Spleen (tissue), 11 donors: ENCODE results near the gene CD83. TPM values are rescaled to one million over a fixed set of nuclear protein-coding genes. Genes with fewer than 3 reads are reported as not detected.

ENCODE experiments used
- DNase-seq: peaks from one replicate; pipeline ENCODE4 v3.0.0-alpha.2; 2020
- H3K27ac ChIP-seq, 8 donors: fragments of 200-600 bp; sonication (generic) in 7 of 8; 1 replicate in 4 of 8; 2 replicates in 4 of 8; pipeline versions ENCODE4 v1.5.0 to v1.8.0; 2016 to 2021; ENCODE audit warnings: inconsistent platforms in 4 of 8, mild to moderate bottlenecking in 4 of 8, moderate library complexity in 1 of 8
- H3K27me3 ChIP-seq, 7 donors: fragments of 200-600 bp; sonication (generic) in 6 of 7; replicated peaks in 1 of 7; 1 replicate in 4 of 7; 2 replicates in 3 of 7; pipeline versions ENCODE4 v1.5.0 to v1.8.0; 2016 to 2021; ENCODE audit warnings: inconsistent platforms in 3 of 7, mild to moderate bottlenecking in 1 of 7
- H3K36me3 ChIP-seq, 6 donors: fragments of 200-600 bp; sonication (generic) in 5 of 6; 1 replicate in 4 of 6; 2 replicates in 2 of 6; pipeline versions ENCODE4 v1.5.0 to v1.8.0; 2016 to 2021; ENCODE audit warnings: inconsistent platforms in 2 of 6
- H3K4me1 ChIP-seq, 6 donors: fragments of 200-600 bp; sonication (generic) in 5 of 6; 1 replicate in 3 of 6; 2 replicates in 3 of 6; pipeline versions ENCODE4 v1.5.0 to v1.8.0; 2016 to 2021; ENCODE audit warnings: inconsistent platforms in 3 of 6
- H3K4me3 ChIP-seq, 8 donors: fragments of 200-600 bp; sonication (generic) in 7 of 8; 1 replicate in 4 of 8; 2 replicates in 4 of 8; pipeline versions ENCODE4 v1.5.0 to v1.8.0; 2016 to 2021; ENCODE audit warnings: inconsistent platforms in 4 of 8, mild to moderate bottlenecking in 4 of 8, moderate library complexity in 2 of 8
- H3K9me3 ChIP-seq, 8 donors: fragments of 200-600 bp; sonication (generic) in 7 of 8; 1 replicate in 4 of 8; 2 replicates in 4 of 8; pipeline versions ENCODE4 v1.5.0 to v1.8.0; 2016 to 2021; ENCODE audit warnings: inconsistent platforms in 4 of 8
- CTCF ChIP-seq, 11 experiments: fragments of 200-600 bp in 7 of 11; fragments of 450-650 bp in 4 of 11; sonication (generic) in 4 of 11; IDR thresholded peaks in 8 of 11; conservative IDR thresholded peaks in 3 of 11; 1 replicate in 7 of 11; 2 replicates in 4 of 11; pipeline versions ENCODE4 v1.4.0 to v1.8.0; 2016 to 2021; ENCODE audit warnings: antibody characterized with exemption in 11 of 11, inconsistent platforms in 4 of 11, mild to moderate bottlenecking in 1 of 11
- POLR2A ChIP-seq, 3 donors: fragments of 450-650 bp; IDR thresholded peaks; one replicate each; pipeline ENCODE4 v1.5.1; 2017; ENCODE audit warnings: antibody characterized with exemption in 3 of 3, mild to moderate bottlenecking in 1 of 3
- POLR2AphosphoS5 ChIP-seq, 3 donors: sonication (generic); formaldehyde crosslinking; IDR thresholded peaks; one replicate each; pipeline ENCODE4 v1.5.1; 2017; ENCODE audit warnings: antibody characterized with exemption in 3 of 3
- WGBS, 5 donors: extraction: QIAGEN DNeasy Blood & Tissue Kit in 3 of 5; methylation state at CpG; one replicate each; pipeline versions ENCODE4 v1.1.5 to v1.1.7; 2013 to 2018; 5-methylcytosine and 5-hydroxymethylcytosine counted together
- intact Hi-C: fragments of 100-400 bp; cut with DNase I; formaldehyde crosslinking; loops from one replicate; pipeline ENCODE4 v1.15.0; 2023; ENCODE audit warnings: low total_unique reads
- polyA plus RNA-seq, 3 donors: library from polyadenylated mRNA; stranded (reverse); fragments of 200-250 nt; gene quantifications; one replicate each; pipeline ENCODE4 v1.2.1, GENCODE V29; 2013
- total RNA-seq, 7 donors: library from RNA; depleted of rRNA in 3 of 7; stranded (reverse); fragments of >200 nt in 3 of 7; fragmentation: NEBNext Ultra II Directional in 4 of 7; extraction: Animal tissue kit (Norgen Biotek cat#: 25700) in 4 of 7; gene quantifications; one replicate each; pipeline versions ENCODE4 v1.1.0 to v1.2.1, GENCODE V29; 2016 to 2021
- donor health status: healthy with polysubstance abuse.
- donor health status: DM: no; HTN: no; CAD: no; lungs with moderate emphysema.
- donor health status: DM: no; HTN: no; CAD: no.
- donor health status: Bipolar disorder and iron deficiency.
- donor health status: healthy.
- donor health status: DM: no; HTN: no; CAD: no.
- donor health status: DM: yes; HTN: yes; CAD: no.

CD83 gene
- total and polyA plus RNA-seq, 10 donors, result 11.7 to 51.5 (median 22.6) TPM

GRCh38 chr6:14082771-14083170, 34.8 kb upstream of the CD83 start:
- Histone ChIP-seq H3K36me3 (no peaks in the 10 kb centered on the region), H3K4me1 (peaks cover 0 to 14% (median 0%) of the 10 kb centered on the region in 6 donors)
- 74 to 85% (median 85%) methylated on average over 3 of the region's 3 CpGs for WGBS, 5 donors

GRCh38 chr6:14083262-14083661, 34.3 kb upstream of the CD83 start:
- WGBS, 5 donors, result 75 to 88% (median 85%) methylated on average over 3 of the region's 3 CpGs
- intact Hi-C loops, result no loop called here

More at GRCh38 chr6:14082771-14083170, 34.8 kb upstream of the CD83 start:
- TF ChIP-seq CTCF (IDR thresholded peaks at IDR 0.05 in 8 of 11, conservative IDR thresholded peaks at IDR 0.05 in 3 of 11) (no peak), POLR2A (IDR thresholded peaks at IDR 0.05) (no peak), POLR2AphosphoS5 (IDR thresholded peaks at IDR 0.05) (no peak)
- Histone ChIP-seq H3K27ac (no peak overlapping the region), H3K27me3 (no peaks in the 10 kb centered on the region), H3K9me3 (no peaks in the 10 kb centered on the region), H3K4me3 (no peak overlapping the region)
- intact Hi-C loops, result no loop called here
- no peak for DNase-seq

GRCh38 chr6:14083751-14084150, 33.8 kb upstream of the CD83 start:
- DNase-seq, result no peak
- Histone ChIP-seq H3K27me3 (no peaks in the 10 kb centered on the region), H3K4me3 (no peak overlapping the region), H3K4me1 (peaks cover 0 to 18% (median 1%) of the 10 kb centered on the region in 6 donors), H3K27ac (no peak overlapping the region), H3K36me3 (no peaks in the 10 kb centered on the region), H3K9me3 (no peaks in the 10 kb centered on the region)
- intact Hi-C loops, result no loop called here
- 86 to 95% (median 90%) methylated on average over 3 of the region's 3 CpGs for WGBS, 5 donors
- no peak for TF ChIP-seq CTCF (IDR thresholded peaks at IDR 0.05 in 8 of 11, conservative IDR thresholded peaks at IDR 0.05 in 3 of 11)
- TF ChIP-seq POLR2AphosphoS5 (IDR thresholded peaks at IDR 0.05), result no peak
- no peak for TF ChIP-seq POLR2A (IDR thresholded peaks at IDR 0.05)

More at GRCh38 chr6:14083262-14083661, 34.3 kb upstream of the CD83 start:
- Histone ChIP-seq H3K9me3 (no peaks in the 10 kb centered on the region), H3K27me3 (no peaks in the 10 kb centered on the region), H3K27ac (no peak overlapping the region), H3K4me1 (peaks cover 0 to 14% (median 0%) of the 10 kb centered on the region in 6 donors), H3K4me3 (no peak overlapping the region), H3K36me3 (no peaks in the 10 kb centered on the region)
- DNase-seq, result no peak
- TF ChIP-seq POLR2AphosphoS5 (IDR thresholded peaks at IDR 0.05), result no peak
- no peak for TF ChIP-seq POLR2A (IDR thresholded peaks at IDR 0.05)
- TF ChIP-seq CTCF (IDR thresholded peaks at IDR 0.05 in 8 of 11, conservative IDR thresholded peaks at IDR 0.05 in 3 of 11), result no peak

GRCh38 chr6:14084388-14084787, 33.2 kb upstream of the CD83 start:
- TF ChIP-seq CTCF (IDR thresholded peaks at IDR 0.05 in 8 of 11, conservative IDR thresholded peaks at IDR 0.05 in 3 of 11) (no peak), POLR2AphosphoS5 (IDR thresholded peaks at IDR 0.05) (no peak), POLR2A (IDR thresholded peaks at IDR 0.05) (no peak)
- Histone ChIP-seq H3K36me3 (no peaks in the 10 kb centered on the region), H3K27me3 (no peaks in the 10 kb centered on the region), H3K27ac (no peak overlapping the region), H3K4me1 (peaks cover 0 to 24% (median 4%) of the 10 kb centered on the region in 6 donors), H3K9me3 (no peaks in the 10 kb centered on the region), H3K4me3 (no peak overlapping the region)
- intact Hi-C loops, result no loop called here
- WGBS, 5 donors, result 92 to 97% (median 95%) methylated on average over 11 of the region's 11 CpGs
- DNase-seq, result no peak
